Left ventricle myocardium inferior (tissue), 1 donor: ENCODE results near the gene FRRS1. TPM values are rescaled to one million over a fixed set of nuclear protein-coding genes. Genes with fewer than 3 reads are reported as not detected.
A peak's percentile ranks its signal among the peaks of the same experiment; 100 is the strongest.

Experiments used
- DNase-seq: peaks from one replicate; pipeline ENCODE4 v3.0.0-alpha.2; 2020
- H3K27ac ChIP-seq: fragments of 200-600 bp; replicated peaks from 2 replicates; pipeline ENCODE4 v1.8.0; 2021
- H3K27me3 ChIP-seq: fragments of 200-600 bp; 2 replicates; pipeline ENCODE4 v1.8.0; 2021; ENCODE audit warnings: low read depth
- H3K36me3 ChIP-seq: fragments of 200-600 bp; 2 replicates; pipeline ENCODE4 v1.8.0; 2021
- H3K4me1 ChIP-seq: fragments of 200-600 bp; 2 replicates; pipeline ENCODE4 v1.8.0; 2021
- H3K4me3 ChIP-seq: fragments of 200-600 bp; 2 replicates; pipeline ENCODE4 v1.8.0; 2021; ENCODE audit warnings: mild to moderate bottlenecking, moderate library complexity
- H3K9me3 ChIP-seq: fragments of 200-600 bp; replicated peaks from 2 replicates; pipeline ENCODE4 v1.8.0; 2021
- CTCF ChIP-seq: fragments of 200-600 bp; IDR thresholded peaks from 2 replicates; pipeline ENCODE4 v1.8.0; 2021; ENCODE audit warnings: antibody characterized with exemption, mild to moderate bottlenecking, borderline replicate concordance
- intact Hi-C: fragments of 100-400 bp; cut with micrococcal nuclease; formaldehyde crosslinking; loops from one replicate; pipeline ENCODE4 v1.11.0; 2022
- total RNA-seq: library from RNA; stranded (reverse); fragmentation: NEBNext Ultra II Directional; extraction: Animal tissue kit (Norgen Biotek cat#: 25700); gene quantifications from one replicate; pipeline ENCODE4 v1.2.1, GENCODE V29; 2021
- donor health status: DM: no; HTN: yes; CAD: no; lungs with severe emphysema.

FRRS1 gene
- total RNA-seq, 1 donor from 2014 or later: 3.8 TPM

GRCh38 chr1:99768104-99768503 is 1.7 kb upstream of the FRRS1 start:
- peaks cover 43% of the 10 kb centered on the region for H3K4me1 ChIP-seq
- H3K27ac ChIP-seq: no peak overlapping the region
- TF ChIP-seq CTCF: no peak
- H3K36me3 ChIP-seq: no peaks in the 10 kb centered on the region
- no peaks in the 10 kb centered on the region for H3K9me3 ChIP-seq
- intact Hi-C loops: no loop called here
- no peak overlapping the region for H3K4me3 ChIP-seq
- DNase-seq: no peak
- no peaks in the 10 kb centered on the region for H3K27me3 ChIP-seq

GRCh38 chr1:99764909-99765308 is 1.5 kb downstream of the FRRS1 start:
- Histone ChIP-seq H3K9me3 (no peaks in the 10 kb centered on the region), H3K27me3 (no peaks in the 10 kb centered on the region), H3K4me1 (peaks cover 27% of the 10 kb centered on the region), H3K36me3 (no peaks in the 10 kb centered on the region), H3K4me3 (peak overlapping the region; percentile 67), H3K27ac (no peak overlapping the region)
- intact Hi-C loops: no loop called here
- no peak for DNase-seq
- no peak for TF ChIP-seq CTCF

- intact Hi-C loops: no loop called here
- no peak for DNase-seq
- H3K27ac ChIP-seq: no peak overlapping the region
- no peaks in the 10 kb centered on the region for H3K36me3 ChIP-seq
- no peak for TF ChIP-seq CTCF
- no peaks in the 10 kb centered on the region for H3K27me3 ChIP-seq
- peaks cover 27% of the 10 kb centered on the region for H3K4me1 ChIP-seq
- H3K4me3 ChIP-seq: no peak overlapping the region
- no peaks in the 10 kb centered on the region for H3K9me3 ChIP-seq
These were observed 2.0 kb downstream of the FRRS1 start for GRCh38 chr1:99764439-99764838.

GRCh38 chr1:99763956-99764355 is 2.5 kb downstream of the FRRS1 start:
- intact Hi-C loops: no loop called here

GRCh38 chr1:99761774-99762173 is 4.7 kb downstream of the FRRS1 start:
- H3K4me3 ChIP-seq: no peak overlapping the region
- H3K27ac ChIP-seq: no peak overlapping the region
- no peaks in the 10 kb centered on the region for H3K27me3 ChIP-seq
- H3K4me1 ChIP-seq: peaks cover 10% of the 10 kb centered on the region
- H3K9me3 ChIP-seq: no peaks in the 10 kb centered on the region
- no peaks in the 10 kb centered on the region for H3K36me3 ChIP-seq
- DNase-seq: no peak
- TF ChIP-seq CTCF: no peak
- intact Hi-C loops: no loop called here

More at GRCh38 chr1:99763956-99764355, 2.5 kb downstream of the FRRS1 start:
- Histone ChIP-seq H3K4me3 (no peak overlapping the region), H3K9me3 (no peaks in the 10 kb centered on the region), H3K36me3 (no peaks in the 10 kb centered on the region), H3K27ac (no peak overlapping the region), H3K4me1 (peaks cover 27% of the 10 kb centered on the region), H3K27me3 (no peaks in the 10 kb centered on the region)
- DNase-seq: no peak
- TF ChIP-seq CTCF: no peak
